ENCODE measurements around the gene SLC9A4. TPM values are rescaled to one million over a fixed set of nuclear protein-coding genes. Genes with fewer than 3 reads are reported as not detected.

SLC9A4 gene
- total RNA-seq, 4 donors from 2014 or later, result 1.2 TPM; not detected in 3

GRCh38 chr2:102578376-102578775 is 105.3 kb downstream of the SLC9A4 start:
- no peak for DNase-seq
- no peak overlapping the region for H3K4me3 ChIP-seq
- no peaks in the 10 kb centered on the region for H3K4me1 ChIP-seq
- no peak overlapping the region for H3K27ac ChIP-seq
- TF ChIP-seq POLR2A (IDR thresholded peaks at IDR 0.05), result no peak
- TF ChIP-seq, protein P1, sequence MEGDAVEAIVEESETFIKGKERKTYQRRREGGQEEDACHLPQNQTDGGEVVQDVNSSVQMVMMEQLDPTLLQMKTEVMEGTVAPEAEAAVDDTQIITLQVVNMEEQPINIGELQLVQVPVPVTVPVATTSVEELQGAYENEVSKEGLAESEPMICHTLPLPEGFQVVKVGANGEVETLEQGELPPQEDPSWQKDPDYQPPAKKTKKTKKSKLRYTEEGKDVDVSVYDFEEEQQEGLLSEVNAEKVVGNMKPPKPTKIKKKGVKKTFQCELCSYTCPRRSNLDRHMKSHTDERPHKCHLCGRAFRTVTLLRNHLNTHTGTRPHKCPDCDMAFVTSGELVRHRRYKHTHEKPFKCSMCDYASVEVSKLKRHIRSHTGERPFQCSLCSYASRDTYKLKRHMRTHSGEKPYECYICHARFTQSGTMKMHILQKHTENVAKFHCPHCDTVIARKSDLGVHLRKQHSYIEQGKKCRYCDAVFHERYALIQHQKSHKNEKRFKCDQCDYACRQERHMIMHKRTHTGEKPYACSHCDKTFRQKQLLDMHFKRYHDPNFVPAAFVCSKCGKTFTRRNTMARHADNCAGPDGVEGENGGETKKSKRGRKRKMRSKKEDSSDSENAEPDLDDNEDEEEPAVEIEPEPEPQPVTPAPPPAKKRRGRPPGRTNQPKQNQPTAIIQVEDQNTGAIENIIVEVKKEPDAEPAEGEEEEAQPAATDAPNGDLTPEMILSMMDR (IDR thresholded peaks at IDR 0.05), result no peak
- H3K36me3 ChIP-seq, result no peaks in the 10 kb centered on the region
- intact Hi-C loops (cut with DNase I; ENCODE audit: low total_unique reads), result no loop called here
- no peaks in the 10 kb centered on the region for H3K9me3 ChIP-seq
- H3K27me3 ChIP-seq, result no peaks in the 10 kb centered on the region

- Histone ChIP-seq H3K4me1 (no peaks in the 10 kb centered on the region), H3K27ac (no peak overlapping the region), H3K36me3 (no peaks in the 10 kb centered on the region), H3K9me3 (no peaks in the 10 kb centered on the region), H3K4me3 (no peak overlapping the region), H3K27me3 (no peaks in the 10 kb centered on the region)
- DNase-seq, result no peak
- TF ChIP-seq POLR2A (IDR thresholded peaks at IDR 0.05), result no peak
- TF ChIP-seq, protein P1 (IDR thresholded peaks at IDR 0.05), result no peak
- intact Hi-C loops (cut with DNase I; ENCODE audit: low total_unique reads), result no loop called here
Observed at GRCh38 chr2:102581911-102582310, 108.9 kb downstream of the SLC9A4 start.

- intact Hi-C loops (cut with DNase I; ENCODE audit: low total_unique reads), result no loop called here
- H3K4me3 ChIP-seq, result no peak overlapping the region
- no peak overlapping the region for H3K27ac ChIP-seq
- no peaks in the 10 kb centered on the region for H3K36me3 ChIP-seq
- H3K4me1 ChIP-seq, result no peaks in the 10 kb centered on the region
- no peak for DNase-seq
- H3K9me3 ChIP-seq, result no peaks in the 10 kb centered on the region
- TF ChIP-seq POLR2A (IDR thresholded peaks at IDR 0.05), result no peak
- TF ChIP-seq, protein P1 (IDR thresholded peaks at IDR 0.05), result no peak
- no peaks in the 10 kb centered on the region for H3K27me3 ChIP-seq
Observed at GRCh38 chr2:102582845-102583244, 109.8 kb downstream of the SLC9A4 start.

Small RNA genes lying within 50 kb of the gene (microRNA-seq; reads per million reads assigned to microRNA genes)
- gene MIR4772 (ENCODE audit: borderline microRNAs expressed, borderline replicate concordance), result 1.5 reads per million

Small RNA genes lying within 50 kb of the gene (small RNA-seq; reads per million reads assigned to genes)
- not detected for gene MIR4772

Other genes with a start within 250 kb of the SLC9A4 start
- 10 to 100 TPM in 1 of 4 donors, 1 to 10 TPM in 3; 1.7 to 12.3 (median 6.8) TPM for gene IL1RL1, start 161.7 kb upstream of the SLC9A4 start, total RNA-seq
- gene IL18R1, start 117.4 kb upstream of the SLC9A4 start, total RNA-seq, result 10 to 100 TPM in 1 of 4 donors, 1 to 10 TPM in 3; 1.3 to 10.4 (median 4.6) TPM
- gene IL18RAP, start 50.1 kb upstream of the SLC9A4 start, total RNA-seq, result 1 to 10 TPM in 2 of 4 donors, under 1 TPM in 2; 0.29 to 1.9 (median 0.76) TPM
- under 1 TPM in 3 of 4 donors, not detected in 1; under 0.01 to 0.29 (median 0.21) TPM for gene SLC9A2, start 146.3 kb downstream of the SLC9A4 start, total RNA-seq

Data from uterus (tissue), 4 donors.